IMR-90 (cell line): ENCODE measurements around the gene CDK6. TPM values are rescaled to one million over a fixed set of nuclear protein-coding genes. Genes with fewer than 3 reads are reported as not detected.
A peak's percentile ranks its signal among the peaks of the same experiment; 100 is the strongest.

Experiments
- ATAC-seq: fragments of 200-7000 bp; cut with Tn5 transposase; 2 replicates; pipeline ENCODE4 v1.9.1; 2020; ENCODE audit warnings: low read depth, mild to moderate bottlenecking, moderate library complexity
- BruUV-seq: library from RNA; stranded (reverse); fragments of 400-500 nt; replicated peaks from 2 replicates; lab custom pipeline; 2021; lab: Mats Ljungman, UMichigan
- CTCF ChIA-PET: fragments of 300-600 bp; formaldehyde crosslinking; extraction: SDS; loops from one replicate; lab custom pipeline; 2021; ENCODE audit warnings: antibody characterized with exemption; lab: Yijun Ruan, JAX
- POLR2A ChIA-PET: fragments of 300-600 bp; sonication (Branson Sonifier 250); formaldehyde crosslinking; loops from one replicate; lab custom pipeline; 2022; ENCODE audit warnings: antibody characterized with exemption; ENCODE audit not compliant: unreplicated experiment; lab: Charles Lee
- DNase-seq: peaks from one replicate; pipeline ENCODE4 v3.0.0; 2013
- H2AFZ ChIP-seq: replicated peaks from 2 replicates; pipeline ENCODE3; 2013; ENCODE audit warnings: low read length, mild to moderate bottlenecking; ENCODE audit not compliant: poor library complexity
- H2AK5ac ChIP-seq: 2 replicates; pipeline ENCODE4 v1.6.1; 2013; ENCODE audit warnings: low read depth, low read length, inconsistent platforms
- H2AK9ac ChIP-seq: replicated peaks from 2 replicates; pipeline ENCODE3; 2013; ENCODE audit warnings: mild to moderate bottlenecking, low read depth, low read length, moderate library complexity; ENCODE audit not compliant: poor library complexity
- H2BK120ac ChIP-seq: 2 replicates; pipeline ENCODE4 v1.6.1; 2013; ENCODE audit warnings: low read depth, low read length, inconsistent platforms
- H2BK15ac ChIP-seq: 3 replicates; pipeline ENCODE4 v1.6.1; 2013; ENCODE audit warnings: low read depth, low read length, inconsistent platforms
- H2BK20ac ChIP-seq: 2 replicates; pipeline ENCODE4 v1.6.1; 2013; ENCODE audit warnings: low read depth, mild to moderate bottlenecking, inconsistent platforms, low read length, moderate library complexity
- H2BK5ac ChIP-seq: 2 replicates; pipeline ENCODE4 v1.6.1; 2013; ENCODE audit warnings: mild to moderate bottlenecking, low read depth, low read length, inconsistent platforms; ENCODE audit not compliant: poor library complexity, severe bottlenecking
- H3K14ac ChIP-seq: replicated peaks from 2 replicates; pipeline ENCODE4 v1.6.1; 2013; ENCODE audit warnings: low read depth, low read length, inconsistent platforms
- H3K18ac ChIP-seq: 2 replicates; pipeline ENCODE4 v1.6.1; 2013; ENCODE audit warnings: low read depth, low read length, control low read depth
- H3K23ac ChIP-seq: 2 replicates; pipeline ENCODE4 v1.6.1; 2013; ENCODE audit warnings: low read depth, low read length, inconsistent platforms
- H3K27ac ChIP-seq: 2 replicates; pipeline ENCODE4 v1.5.1; 2013; ENCODE audit warnings: mild to moderate bottlenecking, control low read depth, low read length; ENCODE audit not compliant: insufficient read depth
- H3K27me3 ChIP-seq: 2 replicates; pipeline ENCODE4 v1.6.1; 2013; ENCODE audit warnings: low read length; ENCODE audit not compliant: control insufficient read depth, insufficient read depth
- H3K36me3 ChIP-seq: 2 replicates; pipeline ENCODE4 v1.6.1; 2013; ENCODE audit warnings: low read length, mixed read lengths; ENCODE audit not compliant: control insufficient read depth, insufficient read depth
- H3K4ac ChIP-seq: 2 replicates; pipeline ENCODE4 v1.6.1; 2013; ENCODE audit warnings: low read depth, low read length, inconsistent platforms
- H3K4me1 ChIP-seq: 2 replicates; pipeline ENCODE4 v1.6.1; 2013; ENCODE audit warnings: low read length, mixed read lengths; ENCODE audit not compliant: control insufficient read depth, insufficient read depth
- H3K4me2 ChIP-seq: 2 replicates; pipeline ENCODE4 v1.6.1; 2013; ENCODE audit warnings: low read depth, mild to moderate bottlenecking, control low read depth, low read length, moderate library complexity
- H3K4me3 ChIP-seq: 2 replicates; pipeline ENCODE4 v1.5.1; 2013; ENCODE audit warnings: low read depth, mild to moderate bottlenecking, control low read depth, low read length, moderate library complexity; ENCODE audit not compliant: insufficient read depth
- H3K56ac ChIP-seq: 2 replicates; pipeline ENCODE4 v1.6.1; 2013; ENCODE audit warnings: low read length, inconsistent platforms; ENCODE audit not compliant: insufficient read depth; ENCODE audit errors: extremely low read depth
- H3K79me1 ChIP-seq, 2 experiments: 2 replicates each; pipeline ENCODE4 v1.6.1; 2013; ENCODE audit warnings: low read length in 2 of 2, inconsistent platforms in 1 of 2, low read depth in 1 of 2
- H3K9ac ChIP-seq: 2 replicates; pipeline ENCODE4 v1.6.1; 2013; ENCODE audit warnings: low read depth, low read length, control low read depth
- H3K9me1 ChIP-seq: 2 replicates; pipeline ENCODE4 v1.6.1; 2013; ENCODE audit warnings: low read length, inconsistent platforms; ENCODE audit not compliant: insufficient read depth
- H3K9me3 ChIP-seq: 2 replicates; pipeline ENCODE4 v1.6.1; 2013; ENCODE audit warnings: low read length; ENCODE audit not compliant: control insufficient read depth, insufficient read depth
- H4K20me1 ChIP-seq: 2 replicates; pipeline ENCODE4 v1.6.1; 2013; ENCODE audit warnings: low read length, inconsistent platforms; ENCODE audit not compliant: insufficient read depth
- H4K5ac ChIP-seq: 2 replicates; pipeline ENCODE4 v1.6.1; 2013; ENCODE audit warnings: mild to moderate bottlenecking, low read depth, low read length, control low read depth
- H4K8ac ChIP-seq, 2 experiments: 2 replicates each; pipeline ENCODE4 v1.6.1; 2013; ENCODE audit warnings: low read depth in 2 of 2, low read length in 2 of 2, control low read depth in 1 of 2, inconsistent platforms in 1 of 2
- H4K91ac ChIP-seq: 2 replicates; pipeline ENCODE4 v1.6.1; 2013; ENCODE audit warnings: low read depth, low read length, inconsistent platforms; ENCODE audit not compliant: insufficient read depth
- CEBPB ChIP-seq: IDR thresholded peaks from 2 replicates; pipeline ENCODE4 v1.6.1; 2012; ENCODE audit warnings: low read depth, low read length, improper control_type of control experiment
- CTCF ChIP-seq: conservative IDR thresholded peaks from 2 replicates; pipeline ENCODE4 v1.5.1; 2012; ENCODE audit warnings: mild to moderate bottlenecking, low read depth, low read length, improper control_type of control experiment
- ELK1 ChIP-seq: fragments of 150-350 bp; IDR thresholded peaks from 2 replicates; pipeline ENCODE4 v1.6.1; 2016; ENCODE audit warnings: low read depth, mild to moderate bottlenecking, low read length, moderate library complexity, borderline replicate concordance
- FOS ChIP-seq: fragments of 150-350 bp; IDR thresholded peaks from 2 replicates; pipeline ENCODE4 v1.6.1; 2016; ENCODE audit warnings: low read depth, low read length
- NFE2L2 ChIP-seq: fragments of 150-350 bp; IDR thresholded peaks from 2 replicates; pipeline ENCODE4 v1.6.1; 2016; ENCODE audit warnings: low read depth, mild to moderate bottlenecking, low read length
- WGBS, 2 experiments: methylation state at CpG; one replicate each; pipeline versions ENCODE4 v1.1.5 to v1.1.7; 2013; ENCODE audit warnings: missing lambda C conversion rate in 2 of 2; ENCODE audit not compliant: insufficient read length in 1 of 2; ENCODE audit errors: extremely low coverage in 2 of 2; 5-methylcytosine and 5-hydroxymethylcytosine counted together
- dilution Hi-C: fragments of 300-500 bp; cut with HindIII; formaldehyde crosslinking; loops from one replicate; pipeline ENCODE4 v1.14.3; 2018; ENCODE audit warnings: low sequenced_read_pairs; ENCODE audit not compliant: unreplicated experiment
- in situ Hi-C: fragments of 300-500 bp; cut with MboI; formaldehyde crosslinking; loops from 3 replicates; pipeline ENCODE4 v1.14.3; 2019; ENCODE audit warnings: low sequenced_read_pairs, inconsistent platforms, mixed read lengths
- intact Hi-C: fragments of 100-400 bp; cut with micrococcal nuclease; formaldehyde crosslinking; loops from 2 replicates; pipeline ENCODE4 v1.10.0; 2022
- polyA plus RNA-seq, 3 experiments: library from polyadenylated mRNA; depleted of rRNA; stranded (reverse); fragments of >200 nt; gene quantifications; 2 replicates each; pipeline ENCODE4 v1.2.3, GENCODE V29; 2012; ENCODE audit warnings: low replicate concordance in 1 of 3
- total RNA-seq: library from RNA; depleted of rRNA; stranded (reverse); fragments of >200 nt; gene quantifications from 2 replicates; pipeline ENCODE4 v1.2.3, GENCODE V29; 2012

Gene CDK6
- total and polyA plus RNA-seq, 2 of the 4 experiments (the other 2 are of a cell fraction): 21.5 to 195 TPM

GRCh38 chr7:92729172-92729571 lies 107.2 kb downstream of the CDK6 start:
- Histone ChIP-seq H4K8ac (no peak overlapping the region), H4K20me1 (peaks cover 24% of the 10 kb centered on the region; the same call in 1 of the 2 replicates), H3K9me3 (no peaks in the 10 kb centered on the region), H2AK5ac (no peak overlapping the region), H3K4me3 (no peak overlapping the region), H4K91ac (no peak overlapping the region), H2BK15ac (no peak overlapping the region), H3K56ac (no peak overlapping the region), H2BK120ac (no peak overlapping the region), H3K4ac (no peak overlapping the region), H3K23ac (no peak overlapping the region), H3K36me3 (peaks cover 17% of the 10 kb centered on the region), H3K27me3 (no peaks in the 10 kb centered on the region), H3K14ac (no peak overlapping the region), H3K27ac (no peak overlapping the region), H2BK5ac (no peak overlapping the region), H3K9ac (no peak overlapping the region), H2BK20ac (no peak overlapping the region), H2AK9ac (no peak overlapping the region), H3K18ac (no peak overlapping the region; the same call in 1 of the 2 replicates), H3K79me1 (peaks cover 35 to 77% of the 10 kb centered on the region in 2 experiments), H3K4me2 (no peak overlapping the region), H3K9me1 (peaks cover 10% of the 10 kb centered on the region), H4K5ac (no peak overlapping the region), H3K4me1 (peaks cover 13% of the 10 kb centered on the region), H2AFZ (no peak overlapping the region)
- ChIA-PET POLR2A (no interaction called here), CTCF (no interaction called here)
- intact Hi-C loops: no loop called here
- dilution Hi-C loops: no loop called here
- ATAC-seq (no peak), DNase-seq (no peak)
- peak; percentile 64 for TF ChIP-seq CEBPB
- TF ChIP-seq NFE2L2: no peak
- TF ChIP-seq CTCF: no peak
- no peak for TF ChIP-seq FOS
- no peak for TF ChIP-seq ELK1
- no CpG with 5 or more reads among the region's 7 CpGs for whole genome bisulfite sequencing, 2 experiments
- no TSS peak for BruUV-seq
- in situ Hi-C loops: no loop called here
